Endothelial cell of umbilical vein (primary cell): ENCODE results near the gene KRT15. TPM values are rescaled to one million over a fixed set of nuclear protein-coding genes. Genes with fewer than 3 reads are reported as not detected.

Source experiments
- BruUV-seq: library from RNA; stranded (reverse); fragments of 400-500 nt; replicated peaks from 2 replicates; lab custom pipeline; 2021; lab: Mats Ljungman, UMichigan
- CTCF ChIA-PET: fragments of 300-600, 350-600 bp; sonication (Branson Sonifier 250); formaldehyde crosslinking; loops from one replicate; lab custom pipeline; 2021; ENCODE audit warnings: antibody characterized with exemption, inconsistent platforms; lab: Charles Lee
- POLR2A ChIA-PET: fragments of 300-600, 350-600 bp; sonication (Branson Sonifier 250); formaldehyde crosslinking; loops from one replicate; lab custom pipeline; 2021; ENCODE audit warnings: antibody characterized with exemption, inconsistent platforms; lab: Charles Lee
- DNase-seq: peaks from one replicate; pipeline ENCODE4 v3.0.0-alpha.2; 2011; ENCODE audit warnings: low read depth, low spot score
- FAIRE-seq: peaks from 2 replicates; lab custom pipeline; 2011; peaks lifted over from hg19 to GRCh38; lab: Jason Lieb, UNC
- H2AFZ ChIP-seq: 2 replicates; pipeline ENCODE4 v1.6.0; 2012; ENCODE audit warnings: low read depth, low read length, control low read depth, inconsistent platforms
- H3K27ac ChIP-seq: 2 replicates; pipeline ENCODE4 v1.5.1; 2011; ENCODE audit warnings: low read depth, mild to moderate bottlenecking, control low read depth, low read length, moderate library complexity; ENCODE audit not compliant: insufficient read depth
- H3K27me3 ChIP-seq, 2 experiments: 2 replicates each; pipeline versions ENCODE4 v1.6.0 to v1.6.1; 2011; ENCODE audit warnings: low read length in 2 of 2, mixed read lengths in 1 of 2; ENCODE audit not compliant: control insufficient read depth in 2 of 2, insufficient read depth in 2 of 2
- H3K36me3 ChIP-seq, 2 experiments: 2 replicates in 1 of 2; 3 replicates in 1 of 2; pipeline ENCODE4 v1.5.1; 2011; ENCODE audit warnings: low read length in 2 of 2, mild to moderate bottlenecking in 1 of 2, moderate library complexity in 1 of 2; ENCODE audit not compliant: control insufficient read depth in 2 of 2, insufficient read depth in 2 of 2; ENCODE audit errors: extremely low read depth in 1 of 2
- H3K4me1 ChIP-seq: 3 replicates; pipeline ENCODE4 v1.5.1; 2011; ENCODE audit warnings: mild to moderate bottlenecking, low read length; ENCODE audit not compliant: control insufficient read depth, insufficient read depth; ENCODE audit errors: extremely low read depth
- H3K4me2 ChIP-seq: 2 replicates; pipeline ENCODE4 v1.6.1; 2011; ENCODE audit warnings: low read length, control low read depth, mixed read lengths; ENCODE audit not compliant: insufficient read depth
- H3K4me3 ChIP-seq, 3 experiments: fragments of 200-600 bp in 1 of 3; sonication (generic), shearing (Covaris generic) in 1 of 3; replicated peaks in 1 of 3; 2 replicates each; pipeline ENCODE4 v1.5.1; 2011 to 2016; ENCODE audit warnings: control low read depth in 3 of 3, low read length in 3 of 3, mild to moderate bottlenecking in 2 of 3, inconsistent platforms in 1 of 3, low read depth in 1 of 3, moderate library complexity in 1 of 3; ENCODE audit not compliant: insufficient read depth in 1 of 3
- H3K79me2 ChIP-seq: 2 replicates; pipeline ENCODE4 v1.6.0; 2012; ENCODE audit warnings: low read length, inconsistent platforms; ENCODE audit not compliant: control insufficient read depth, insufficient read depth
- H3K9ac ChIP-seq: replicated peaks from 2 replicates; pipeline ENCODE3; 2011; ENCODE audit warnings: low read length, control low read depth; ENCODE audit not compliant: insufficient read depth; ENCODE audit errors: extremely low read depth
- H3K9me1 ChIP-seq: replicated peaks from 3 replicates; pipeline ENCODE4 v1.6.0; 2011; ENCODE audit warnings: mild to moderate bottlenecking, low read length; ENCODE audit not compliant: control insufficient read depth, insufficient read depth; ENCODE audit errors: extremely low read depth
- H3K9me3 ChIP-seq: replicated peaks from 2 replicates; pipeline ENCODE4 v1.5.1; 2012; ENCODE audit warnings: low read length, inconsistent platforms; ENCODE audit not compliant: control insufficient read depth, insufficient read depth
- H4K20me1 ChIP-seq: replicated peaks from 2 replicates; pipeline ENCODE3; 2011; ENCODE audit warnings: mild to moderate bottlenecking, low read length; ENCODE audit not compliant: control insufficient read depth, insufficient read depth; ENCODE audit errors: extremely low read depth
- CTCF ChIP-seq, 2 donors: IDR thresholded peaks; 1 replicate in 1 of 2; 2 replicates in 1 of 2; pipeline ENCODE4 v1.5.1; 2011; ENCODE audit warnings: low read length in 2 of 2, mild to moderate bottlenecking in 2 of 2, moderate library complexity in 2 of 2, control low read depth in 1 of 2, inconsistent platforms in 1 of 2, low read depth in 1 of 2; ENCODE audit not compliant: insufficient read depth in 1 of 2; ENCODE audit errors: extremely low read depth in 1 of 2
- EZH2 ChIP-seq: IDR thresholded peaks from 2 replicates; pipeline ENCODE4 v1.6.1; 2012; ENCODE audit warnings: borderline replicate concordance, low read depth, mild to moderate bottlenecking, moderate library complexity, low read length, inconsistent platforms; ENCODE audit not compliant: severe bottlenecking
- FOS ChIP-seq: IDR thresholded peaks from 2 replicates; pipeline ENCODE4 v1.6.1; 2011; ENCODE audit warnings: mild to moderate bottlenecking, low read length, moderate library complexity, borderline replicate concordance; ENCODE audit not compliant: insufficient read depth
- GATA2 ChIP-seq: IDR thresholded peaks from 2 replicates; pipeline ENCODE4 v1.7.0; 2011; ENCODE audit warnings: low read depth, mild to moderate bottlenecking, moderate library complexity, mixed read lengths, low read length; ENCODE audit not compliant: insufficient read length, insufficient read depth
- JUN ChIP-seq: IDR thresholded peaks from 2 replicates; pipeline ENCODE4 v1.6.1; 2011; ENCODE audit warnings: borderline replicate concordance, low read depth; ENCODE audit not compliant: insufficient read length, insufficient read depth
- MAX ChIP-seq: IDR thresholded peaks from 2 replicates; pipeline ENCODE4 v1.6.1; 2011; ENCODE audit not compliant: insufficient read depth, insufficient read length
- MYC ChIP-seq: IDR thresholded peaks from one replicate; pipeline ENCODE4 v1.6.1; 2011; ENCODE audit warnings: mild to moderate bottlenecking, low read depth, low read length
- POLR2A ChIP-seq: IDR thresholded peaks from 2 replicates; pipeline ENCODE4 v1.6.1; 2012; ENCODE audit warnings: low read depth, mild to moderate bottlenecking, control low read depth, low read length
- POLR2AphosphoS5 ChIP-seq: IDR thresholded peaks from 2 replicates; pipeline ENCODE4 v1.6.1; 2012; ENCODE audit warnings: low read depth, mild to moderate bottlenecking, control low read depth, low read length, moderate library complexity; ENCODE audit not compliant: insufficient read depth
- dilution Hi-C: fragments of 300-500 bp; cut with MboI; formaldehyde crosslinking; loops from one replicate; pipeline ENCODE4 v1.15.0; 2019; ENCODE audit warnings: low sequenced_read_pairs; ENCODE audit not compliant: extremely low pct_ligation_motif_present
- intact Hi-C: fragments of 100-400 bp; cut with micrococcal nuclease; formaldehyde crosslinking; loops from one replicate; pipeline ENCODE4 v1.10.0; 2022
- polyA plus RNA-seq, 4 experiments: library from polyadenylated mRNA; depleted of rRNA in 3 of 4; stranded (reverse) in 3 of 4; unstranded in 1 of 4; fragments of >200 nt; gene quantifications; 2 replicates each; pipeline versions ENCODE4 v1.2.1 to v1.2.3, GENCODE V29; 2011 to 2012; ENCODE audit warnings: missing spikeins in 1 of 4
- total RNA-seq: library from RNA; stranded (reverse); gene quantifications from 2 replicates; pipeline ENCODE4 v1.2.3, GENCODE V29; 2021

Gene KRT15
- total and polyA plus RNA-seq, 2 donors (not counting 3 experiments of a cell fraction or from before 2014, with no cell fraction given) = 0.68 to 2.8 TPM

GRCh38 chr17:41527063-41528023 lies 8.7 kb upstream of the KRT15 start:
- peaks cover 37% of the 10 kb centered on the region for H3K4me1 ChIP-seq
- ChIA-PET POLR2A (no interaction called here), CTCF (interaction anchor here (0.6 to 8.5 kb wide), 5 partner anchors 22 to 138 kb away, joined by 3 to 126 read pairs (median 5); no protein-coding TSS in a partner anchor)
- H3K4me2 ChIP-seq = peak overlapping the region; percentile 50
- peak overlapping the region; percentile 78 for H2AFZ ChIP-seq
- no peaks in the 10 kb centered on the region for H3K79me2 ChIP-seq
- FAIRE-seq (no peak), DNase-seq (no peak)
- no peak overlapping the region for H3K27ac ChIP-seq
- H3K9me1 ChIP-seq = no peaks in the 10 kb centered on the region
- intact Hi-C loops (no loop called here), dilution Hi-C loops (no loop called here)
- no TSS peak for BruUV-seq
- no peaks in the 10 kb centered on the region for H4K20me1 ChIP-seq
- H3K9ac ChIP-seq = no peak overlapping the region
- no peaks in the 10 kb centered on the region for H3K9me3 ChIP-seq
- H3K36me3 ChIP-seq = no peaks in the 10 kb centered on the region
- peak; percentile 74 for TF ChIP-seq EZH2
- TF ChIP-seq CTCF (IDR thresholded peaks at IDR 0.05; ENCODE audit: extremely low read depth in 1 of 2, insufficient read depth in 1 of 2, low read depth in 1 of 2, low read length in 2 of 2) = no peak
- H3K27me3 ChIP-seq = no peaks in the 10 kb centered on the region
- H3K4me3 ChIP-seq = peak overlapping the region; percentile 7 to 37 (median 33)

- Histone ChIP-seq H3K27me3 (no peaks in the 10 kb centered on the region), H3K79me2 (no peaks in the 10 kb centered on the region), H3K9me1 (no peaks in the 10 kb centered on the region), H3K4me1 (peaks cover 34% of the 10 kb centered on the region), H4K20me1 (no peaks in the 10 kb centered on the region), H3K27ac (no peak overlapping the region), H3K36me3 (no peaks in the 10 kb centered on the region), H3K9me3 (no peaks in the 10 kb centered on the region), H3K9ac (no peak overlapping the region), H2AFZ (no peak overlapping the region), H3K4me3 (no peak overlapping the region), H3K4me2 (no peak overlapping the region)
- no peak for FAIRE-seq
- no TSS peak for BruUV-seq
- intact Hi-C loops = no loop called here
- no peak for DNase-seq
- TF ChIP-seq GATA2 (no peak), POLR2A (no peak), FOS (no peak), MYC (no peak), JUN (no peak), EZH2 (no peak), POLR2AphosphoS5 (no peak), MAX (no peak), CTCF (IDR thresholded peaks at IDR 0.05; ENCODE audit: extremely low read depth in 1 of 2, insufficient read depth in 1 of 2, low read depth in 1 of 2, low read length in 2 of 2) (no peak)
- POLR2A ChIA-PET = no interaction called here
- CTCF ChIA-PET = interaction anchor here (1.0 to 8.5 kb wide), 5 partner anchors 11 to 139 kb away, joined by 3 to 126 read pairs (median 4); no protein-coding TSS in a partner anchor
- dilution Hi-C loops = no loop called here
Observed at GRCh38 chr17:41524261-41524660, 5.6 kb upstream of the KRT15 start.
